Neutrophil (primary cell): Measurements from ENCODE around the gene LTBP1.

ENCODE experiments used
- H3K27ac ChIP-seq: fragments of 200-600 bp; sonication (generic); 2 replicates; pipeline ENCODE4 v1.5.1; 2016; ENCODE audit warnings: mild to moderate bottlenecking, moderate library complexity
- H3K27me3 ChIP-seq: fragments of 200-600 bp; sonication (generic); 2 replicates; pipeline ENCODE4 v1.6.0; 2016; ENCODE audit warnings: mild to moderate bottlenecking
- H3K36me3 ChIP-seq: fragments of 200-600 bp; sonication (generic); 2 replicates; pipeline ENCODE4 v1.5.1; 2017
- H3K4me1 ChIP-seq, 2 experiments: fragments of 200-600 bp in 1 of 2; sonication (generic) in 1 of 2; 1 replicate in 1 of 2; 2 replicates in 1 of 2; pipeline versions ENCODE4 v1.5.1 to v1.6.1; 2013 to 2016; ENCODE audit warnings: low read depth in 1 of 2, low read length in 1 of 2, mild to moderate bottlenecking in 1 of 2, moderate library complexity in 1 of 2; ENCODE audit not compliant: control insufficient read depth in 1 of 2, insufficient read depth in 1 of 2
- H3K4me3 ChIP-seq, 2 experiments: fragments of 200-600 bp in 1 of 2; sonication (generic) in 1 of 2; 1 replicate in 1 of 2; 2 replicates in 1 of 2; pipeline ENCODE4 v1.5.1; 2013 to 2016; ENCODE audit warnings: low read depth in 1 of 2, low read length in 1 of 2, mild to moderate bottlenecking in 1 of 2, moderate library complexity in 1 of 2
- H3K9me3 ChIP-seq: fragments of 200-600 bp; sonication (generic); 2 replicates; pipeline ENCODE4 v1.5.1; 2016
- TF ChIP-seq, protein P1 (sequence below): fragments of 200-600 bp; sonication (generic); IDR thresholded peaks from 2 replicates; pipeline ENCODE4 v1.5.1; 2016; ENCODE audit warnings: antibody characterized with exemption

Gene LTBP1

GRCh38 chr2:33204945-33205344, 258.2 kb downstream of the LTBP1 start:
- no peak overlapping the region for H3K4me3 ChIP-seq
- H3K27ac ChIP-seq = no peak overlapping the region
- TF ChIP-seq, protein P1, sequence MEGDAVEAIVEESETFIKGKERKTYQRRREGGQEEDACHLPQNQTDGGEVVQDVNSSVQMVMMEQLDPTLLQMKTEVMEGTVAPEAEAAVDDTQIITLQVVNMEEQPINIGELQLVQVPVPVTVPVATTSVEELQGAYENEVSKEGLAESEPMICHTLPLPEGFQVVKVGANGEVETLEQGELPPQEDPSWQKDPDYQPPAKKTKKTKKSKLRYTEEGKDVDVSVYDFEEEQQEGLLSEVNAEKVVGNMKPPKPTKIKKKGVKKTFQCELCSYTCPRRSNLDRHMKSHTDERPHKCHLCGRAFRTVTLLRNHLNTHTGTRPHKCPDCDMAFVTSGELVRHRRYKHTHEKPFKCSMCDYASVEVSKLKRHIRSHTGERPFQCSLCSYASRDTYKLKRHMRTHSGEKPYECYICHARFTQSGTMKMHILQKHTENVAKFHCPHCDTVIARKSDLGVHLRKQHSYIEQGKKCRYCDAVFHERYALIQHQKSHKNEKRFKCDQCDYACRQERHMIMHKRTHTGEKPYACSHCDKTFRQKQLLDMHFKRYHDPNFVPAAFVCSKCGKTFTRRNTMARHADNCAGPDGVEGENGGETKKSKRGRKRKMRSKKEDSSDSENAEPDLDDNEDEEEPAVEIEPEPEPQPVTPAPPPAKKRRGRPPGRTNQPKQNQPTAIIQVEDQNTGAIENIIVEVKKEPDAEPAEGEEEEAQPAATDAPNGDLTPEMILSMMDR = no peak
- H3K27me3 ChIP-seq = no peaks in the 10 kb centered on the region
- no peaks in the 10 kb centered on the region for H3K9me3 ChIP-seq
- no peaks in the 10 kb centered on the region for H3K36me3 ChIP-seq
- H3K4me1 ChIP-seq = no peaks in the 10 kb centered on the region

- Histone ChIP-seq H3K27ac (no peak overlapping the region), H3K4me3 (no peak overlapping the region), H3K36me3 (no peaks in the 10 kb centered on the region), H3K9me3 (no peaks in the 10 kb centered on the region), H3K27me3 (no peaks in the 10 kb centered on the region), H3K4me1 (peaks cover 0 to 4% of the 10 kb centered on the region in 2 experiments)
- TF ChIP-seq, protein P1 = no peak
These were observed 259.1 kb downstream of the LTBP1 start for GRCh38 chr2:33205693-33206434.

DNA sequence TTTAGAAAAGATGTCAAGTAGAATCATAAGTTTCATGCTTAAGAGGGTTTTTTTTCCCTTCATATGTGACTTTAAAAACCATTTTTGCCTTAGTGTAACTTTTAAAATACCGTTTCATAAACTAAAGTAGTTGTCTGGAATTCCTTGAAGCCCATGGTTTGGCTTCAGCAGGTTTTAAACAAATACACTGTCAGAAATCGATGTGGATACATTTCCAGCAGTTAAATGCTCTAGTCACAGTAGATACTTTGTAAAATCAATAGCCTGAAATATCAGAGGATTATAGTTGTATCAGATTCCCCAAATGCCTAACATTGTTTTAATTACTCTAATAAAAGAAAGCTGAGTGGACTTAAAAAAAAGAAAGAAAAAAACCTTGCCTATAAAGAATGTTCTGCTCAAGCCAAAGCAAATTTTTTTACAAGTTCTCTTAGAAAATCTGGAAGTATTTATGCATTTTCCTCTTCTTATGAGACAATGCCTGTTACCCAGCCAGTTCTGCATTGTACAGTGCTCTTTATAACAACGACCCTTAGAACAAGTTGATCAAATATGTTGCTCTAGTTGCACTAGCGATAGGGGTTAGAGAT, 260.5 kb downstream of the LTBP1 start:
- TF ChIP-seq, protein P1 = no peak
- Histone ChIP-seq H3K27me3 (no peaks in the 10 kb centered on the region), H3K9me3 (no peaks in the 10 kb centered on the region), H3K4me1 (peaks cover 0 to 8% of the 10 kb centered on the region in 2 experiments), H3K36me3 (no peaks in the 10 kb centered on the region), H3K4me3 (no peak overlapping the region), H3K27ac (no peak overlapping the region)

GRCh38 chr2:33208400-33208799, 261.6 kb downstream of the LTBP1 start:
- TF ChIP-seq, protein P1 = no peak
- peaks cover 0 to 8% of the 10 kb centered on the region in 2 experiments for H3K4me1 ChIP-seq
- no peaks in the 10 kb centered on the region for H3K27me3 ChIP-seq
- no peaks in the 10 kb centered on the region for H3K36me3 ChIP-seq
- no peaks in the 10 kb centered on the region for H3K9me3 ChIP-seq
- no peak overlapping the region for H3K4me3 ChIP-seq
- H3K27ac ChIP-seq = no peak overlapping the region

- no peaks in the 10 kb centered on the region for H3K9me3 ChIP-seq
- no peak overlapping the region for H3K4me3 ChIP-seq
- no peaks in the 10 kb centered on the region for H3K36me3 ChIP-seq
- no peaks in the 10 kb centered on the region for H3K27me3 ChIP-seq
- peaks cover 0 to 8% of the 10 kb centered on the region in 2 experiments for H3K4me1 ChIP-seq
- TF ChIP-seq, protein P1 = no peak
- H3K27ac ChIP-seq = no peak overlapping the region
These were observed 263.2 kb downstream of the LTBP1 start for GRCh38 chr2:33209976-33210375.
